A673 (cell line): Measurements from ENCODE around the gene MRPL39.

ENCODE experiments used
- CTCF ChIP-seq: fragments of 300-800, 200-600 bp; sonication (generic); conservative IDR thresholded peaks from 2 replicates; pipeline ENCODE4 v1.5.1; 2017; ENCODE audit warnings: low read depth, mild to moderate bottlenecking, antibody characterized with exemption, low read length, moderate library complexity, mixed read lengths
- EZH2 ChIP-seq: fragments of 200-600 bp; sonication (generic); IDR thresholded peaks from 2 replicates; pipeline ENCODE4 v1.6.1; 2017; ENCODE audit warnings: borderline replicate concordance, low read depth, mild to moderate bottlenecking, mixed read lengths, antibody characterized with exemption, low read length; ENCODE audit not compliant: poor library complexity, severe bottlenecking

- no peak for TF ChIP-seq CTCF
- no peak for TF ChIP-seq EZH2
Observed at GRCh38 chr21:25556091-25556490, 51.2 kb downstream of the MRPL39 start.
